Ecto neural progenitor cell (in vitro differentiated cells): ENCODE data around the gene ALDH1L1.

Experiments
- DNase-seq: peaks from one replicate; pipeline ENCODE4 v3.0.0-alpha.2; 2018; ENCODE audit warnings: low spot score

The ALDH1L1 gene

DNA sequence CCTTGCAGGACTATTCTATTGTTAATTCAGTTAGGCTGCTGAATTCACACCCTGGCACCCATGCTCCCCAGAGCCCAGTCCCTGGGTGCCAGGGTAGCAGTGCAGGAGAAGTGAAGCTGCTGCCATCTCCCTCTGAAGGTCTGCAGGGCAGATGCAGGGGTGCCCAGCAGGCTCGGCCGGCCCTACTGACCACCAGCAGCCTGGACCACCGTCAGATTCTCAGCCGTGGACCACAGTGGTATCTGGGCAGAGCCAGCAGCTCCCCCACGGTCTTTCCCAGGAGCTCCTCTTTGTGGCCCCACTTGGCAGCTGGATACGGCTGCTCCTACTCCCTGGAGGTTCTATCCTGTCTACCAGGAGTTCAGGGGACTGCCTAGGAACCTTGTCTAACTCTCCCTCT, 46.8 kb downstream of the ALDH1L1 start:
- DNase-seq = peak; percentile 40

- DNase-seq = peak; percentile 54
Observed at GRCh38 chr3:126132751-126133511, 47.5 kb downstream of the ALDH1L1 start.

DNA sequence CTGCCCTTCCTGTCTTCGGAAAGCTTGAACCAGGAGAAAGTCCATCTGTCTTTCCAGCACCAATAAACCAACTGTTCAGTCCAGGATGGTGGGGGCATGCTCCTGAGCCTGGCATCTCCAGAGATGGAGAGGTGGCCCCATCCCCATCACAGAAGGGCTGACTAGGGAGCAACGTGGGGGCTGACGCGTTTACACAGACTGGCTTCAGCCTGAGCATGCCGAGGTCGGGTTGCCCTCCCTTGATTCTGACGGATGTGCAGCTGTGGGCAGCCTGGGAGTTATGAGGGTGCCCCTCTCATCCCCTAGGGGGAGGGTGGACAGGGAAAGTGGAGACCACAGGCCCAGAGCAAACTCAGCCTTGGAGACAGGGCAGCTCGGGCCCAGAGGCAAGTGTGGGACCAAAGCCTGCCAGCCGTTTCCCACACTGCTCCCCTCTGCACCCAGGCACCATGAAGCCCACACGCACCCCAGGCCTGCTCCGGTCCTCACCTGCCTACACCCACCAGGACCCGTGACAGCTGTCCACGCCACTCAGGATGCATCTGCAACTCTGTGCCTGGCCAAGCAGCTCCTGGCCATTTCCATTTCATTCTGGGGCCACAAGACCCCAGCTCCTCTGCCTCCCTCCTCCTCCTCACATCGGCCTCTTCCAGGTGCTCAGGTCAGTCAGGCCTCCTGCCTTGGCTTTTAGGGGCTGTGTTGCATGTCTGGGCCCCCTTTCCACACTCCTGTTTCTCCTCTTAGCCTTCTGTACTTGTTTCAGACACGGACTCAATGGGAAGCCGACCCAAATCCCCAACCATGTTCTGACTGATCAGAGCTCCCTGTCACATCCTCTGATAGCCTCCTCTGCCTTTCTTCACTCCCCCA, 48.3 kb downstream of the ALDH1L1 start:
- peak; percentile 36 for DNase-seq

- DNase-seq = peak; percentile 35
Observed at GRCh38 chr3:126130981-126131745, 49.2 kb downstream of the ALDH1L1 start.

DNA sequence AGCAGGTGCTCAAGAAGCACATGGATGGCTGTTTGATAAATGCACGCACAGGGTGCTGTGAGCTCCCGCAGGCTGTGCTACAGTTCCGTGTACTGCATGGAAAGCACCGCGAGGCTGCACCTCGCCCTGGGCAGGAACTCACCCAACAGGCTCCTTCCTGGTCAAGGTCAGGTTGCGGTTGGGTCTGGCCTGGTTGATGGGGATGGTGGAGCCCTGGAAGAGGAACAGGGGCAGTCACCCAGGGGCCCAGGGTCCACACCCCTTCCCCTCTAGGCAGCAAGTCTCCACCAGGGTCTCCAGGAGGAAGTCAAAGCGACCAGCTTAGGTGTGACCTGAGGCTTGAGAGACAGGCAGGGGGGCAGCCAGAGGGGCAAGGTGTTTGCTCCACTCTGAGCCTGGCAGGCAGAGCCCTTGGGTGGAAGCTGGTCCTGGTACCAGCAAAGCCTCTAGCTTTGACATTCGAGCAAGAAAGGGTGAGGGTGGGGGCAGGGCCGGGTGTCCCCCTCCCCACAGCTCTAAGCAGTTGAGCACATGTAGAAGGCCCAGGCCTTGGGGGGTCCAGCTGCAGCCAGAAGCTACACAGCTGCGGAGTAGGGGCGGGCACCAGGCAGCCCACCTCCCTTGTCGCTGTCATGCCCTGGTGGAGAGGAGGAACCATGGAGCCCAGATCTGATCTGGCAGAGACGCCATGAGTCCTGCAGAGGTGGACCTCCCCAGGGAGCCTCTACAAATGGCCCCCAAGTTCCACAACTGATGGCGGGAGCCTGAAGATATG, 50.1 kb downstream of the ALDH1L1 start:
- DNase-seq = peak; percentile 39

- DNase-seq = peak; percentile 41
Observed at GRCh38 chr3:126129398-126129891, 50.9 kb downstream of the ALDH1L1 start.

DNA sequence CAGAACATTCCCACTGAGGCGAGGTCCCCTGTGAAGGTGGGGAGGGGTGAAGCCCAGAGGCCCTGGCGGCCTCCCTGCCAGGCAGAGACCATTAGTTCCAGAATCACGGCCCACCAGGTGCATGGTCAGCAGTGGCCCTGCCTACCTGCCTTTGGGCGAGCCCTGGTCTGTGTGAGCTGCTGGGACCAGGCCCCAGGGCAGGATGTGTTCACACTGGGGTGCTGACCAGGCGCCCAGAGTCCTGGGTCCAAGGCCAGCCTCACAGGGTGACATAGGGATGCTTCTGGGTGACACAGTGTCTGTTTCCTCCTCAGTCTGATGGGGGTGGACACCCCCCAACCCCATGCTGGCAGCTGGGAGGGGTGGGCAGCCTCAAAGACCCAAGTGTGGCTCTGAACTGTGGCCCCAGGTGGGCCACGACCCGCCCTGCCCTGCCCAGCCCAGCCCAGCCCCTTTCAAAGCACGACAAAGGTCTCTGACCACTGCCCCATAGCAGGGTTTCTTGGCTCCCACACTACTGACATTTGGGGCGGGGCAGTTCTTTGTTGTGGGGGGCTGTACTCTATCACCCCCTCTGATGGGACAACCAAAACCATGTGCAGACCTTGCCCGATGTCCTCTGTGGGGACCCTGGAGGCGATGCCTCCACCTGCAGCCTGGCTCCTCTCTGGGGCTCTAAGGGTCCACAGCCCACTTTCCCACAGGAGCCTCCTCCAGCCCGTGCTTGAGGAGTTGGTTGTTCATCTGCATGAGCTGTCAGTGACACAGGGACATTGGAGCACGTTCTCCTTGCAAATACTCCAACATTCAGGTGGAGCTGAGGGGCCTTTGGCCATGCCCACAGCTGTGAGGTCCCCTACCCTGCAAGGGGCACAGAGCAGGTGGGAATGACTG, 51.6 kb downstream of the ALDH1L1 start:
- DNase-seq = peak; percentile 29

GRCh38 chr3:126127904-126128303, 52.5 kb downstream of the ALDH1L1 start:
- DNase-seq = peak; percentile 25

DNA sequence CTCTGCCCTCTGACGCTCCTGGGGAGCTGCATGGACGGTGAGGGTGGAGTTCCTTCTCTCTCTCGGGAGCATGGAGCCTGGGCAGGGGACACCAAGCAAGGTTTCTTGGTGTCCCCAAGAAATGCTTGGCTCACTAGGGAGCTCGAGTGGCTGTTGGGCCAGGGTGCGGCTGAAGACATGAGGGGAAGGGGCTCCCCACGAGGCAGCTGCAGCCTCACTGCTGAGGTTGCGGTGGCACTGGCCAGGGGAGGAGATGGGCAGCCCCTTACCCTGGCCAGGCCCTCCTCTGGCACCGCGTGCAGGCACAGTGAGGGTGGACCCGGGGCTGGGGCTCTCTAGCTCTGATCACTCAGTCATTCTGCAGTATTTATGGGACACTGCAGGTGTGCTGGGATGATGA, 52.9 kb downstream of the ALDH1L1 start:
- DNase-seq = peak; percentile 27

DNA sequence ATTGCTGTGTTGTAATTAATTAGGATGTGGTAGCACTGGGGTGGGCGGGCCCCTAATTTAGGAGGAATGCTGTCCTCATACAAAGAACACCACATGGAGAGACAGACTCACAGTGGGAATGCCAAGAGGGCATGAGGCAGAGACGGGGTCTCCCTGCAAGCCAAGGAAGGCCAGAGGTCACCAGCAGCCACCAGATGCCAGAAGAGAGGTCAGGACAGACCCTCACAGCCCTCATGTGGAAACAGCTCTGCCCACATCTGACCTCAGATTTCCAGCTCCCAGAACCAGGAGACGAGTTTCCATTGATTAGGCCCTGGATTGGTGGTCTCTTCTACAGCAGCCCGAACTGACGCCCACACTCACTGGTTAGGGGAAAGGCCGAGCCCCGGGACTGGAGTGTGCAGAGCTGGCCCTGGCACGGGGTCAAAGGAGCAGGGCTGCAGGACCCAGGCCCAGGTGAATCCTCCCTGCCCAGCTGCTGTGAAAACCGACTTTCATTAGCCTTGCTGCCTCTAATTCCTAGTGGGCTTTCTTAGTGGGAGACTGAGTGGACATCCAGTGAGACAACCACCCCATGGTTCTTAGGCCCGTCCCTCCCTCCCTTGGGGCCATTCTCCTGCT, 53.5 kb downstream of the ALDH1L1 start:
- peak; percentile 50 for DNase-seq

- peak; percentile 44 for DNase-seq
Observed at GRCh38 chr3:126126286-126126685, 54.1 kb downstream of the ALDH1L1 start.

DNA sequence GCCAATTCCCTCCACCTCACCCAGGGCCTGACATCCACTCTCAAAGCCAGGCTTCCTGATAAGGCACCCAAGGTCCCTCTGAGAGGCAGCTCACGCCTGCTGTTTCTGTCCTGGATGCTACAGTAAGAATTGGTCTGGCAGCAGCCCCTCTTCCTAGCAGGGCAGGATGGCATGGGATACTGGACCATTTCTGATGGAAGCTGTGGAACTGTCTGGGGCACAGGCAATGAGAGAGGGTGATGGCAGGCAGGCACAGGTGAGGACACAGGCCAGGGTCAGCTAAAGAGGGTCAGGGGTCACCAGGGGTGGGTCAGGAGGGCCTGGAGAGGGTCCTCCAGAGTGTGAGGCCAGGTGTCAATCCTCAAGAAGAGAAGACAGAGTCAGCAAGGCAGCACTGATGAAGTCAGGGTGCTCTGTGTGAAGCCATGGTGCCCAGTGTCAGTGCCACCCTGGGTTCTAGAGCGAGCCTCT, 54.6 kb downstream of the ALDH1L1 start:
- no peak for DNase-seq

DNA sequence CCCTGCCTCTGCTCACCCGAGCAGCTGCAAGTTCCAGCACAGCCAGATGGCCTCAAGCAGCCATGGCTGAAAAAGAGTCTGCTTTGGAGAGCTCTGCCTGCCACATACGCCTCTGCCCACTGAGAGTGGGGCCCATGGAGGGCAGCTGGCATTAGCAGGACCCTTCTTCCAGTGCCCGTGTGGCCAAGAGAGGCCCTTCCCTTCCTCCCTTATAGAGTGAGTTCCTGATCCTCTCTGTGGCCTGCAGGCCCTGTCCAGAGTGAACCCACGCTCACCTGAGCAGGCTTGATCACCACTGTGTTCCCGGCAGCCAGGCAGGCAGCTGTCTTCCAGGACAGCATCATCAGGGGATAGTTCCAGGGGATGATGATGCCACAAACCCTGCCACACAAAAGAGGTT, 55.0 kb downstream of the ALDH1L1 start:
- DNase-seq = peak; percentile 37

GRCh38 chr3:126124896-126125295, 55.5 kb downstream of the ALDH1L1 start:
- DNase-seq = peak; percentile 24

GRCh38 chr3:126124148-126124868, 56.1 kb downstream of the ALDH1L1 start:
- DNase-seq = peak; percentile 47

- peak; percentile 29 for DNase-seq
Observed at GRCh38 chr3:126121632-126122031, 58.8 kb downstream of the ALDH1L1 start.

- DNase-seq = peak; percentile 19
Observed at GRCh38 chr3:126121074-126121473, 59.3 kb downstream of the ALDH1L1 start.

GRCh38 chr3:126119976-126120375, 60.4 kb downstream of the ALDH1L1 start:
- no peak for DNase-seq
